COR-L47 (cell line): ENCODE data around the gene CASP1.
"Not testable (repeated sequence)": the region's sequence is repeated elsewhere in the genome, so short reads cannot be mapped to it uniquely, and the experiment has no call there.

ENCODE experiments used
- DNase-seq: peaks from one replicate; lab custom pipeline; 2025; lab: John Stamatoyannopoulos, UW

Gene CASP1

DNA sequence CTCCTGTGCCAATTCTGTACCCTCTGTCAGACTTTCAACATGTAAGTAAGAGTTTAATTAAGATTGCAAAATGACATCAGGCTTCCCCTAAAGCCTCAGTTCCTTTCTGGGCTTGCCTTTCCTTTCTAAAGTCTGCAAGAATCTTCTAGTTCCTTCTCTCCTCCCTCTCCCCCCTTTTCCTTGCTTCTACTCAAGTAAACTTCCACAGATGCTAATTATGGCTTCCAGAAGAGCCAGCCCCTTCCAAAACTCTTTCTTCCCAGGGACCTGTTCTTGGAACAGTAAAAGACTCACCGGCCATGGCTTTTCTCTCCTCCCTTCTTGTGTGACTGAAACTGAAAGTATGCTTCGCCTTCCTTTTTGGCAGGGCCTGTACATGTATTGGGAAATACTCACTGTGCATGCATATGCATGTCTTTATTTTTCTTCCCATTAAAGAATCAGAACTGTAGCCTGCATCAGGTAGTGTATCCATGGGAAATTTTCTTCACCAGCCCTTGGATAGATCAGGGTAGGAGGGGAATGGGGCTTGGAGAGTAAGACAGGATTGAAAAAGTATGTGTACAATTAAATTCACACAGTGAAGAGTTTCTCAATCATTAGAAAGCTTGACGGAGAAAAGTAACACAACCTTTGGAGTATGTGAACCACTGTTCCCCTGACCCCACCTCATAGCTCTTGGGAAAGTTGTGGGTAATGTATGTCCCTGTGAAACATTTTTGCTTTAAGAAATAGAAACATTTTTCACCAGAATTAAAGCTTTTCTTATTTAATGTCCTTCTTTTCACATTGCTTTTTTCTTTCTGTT is at the start of gene CASP1:
TSS of gene CASP1 (minus strand) at position 332 of the 808 bp plus-strand sequence. CDS start at position 301, 31 bp downstream.
- DNase-seq, result no peak

DNA sequence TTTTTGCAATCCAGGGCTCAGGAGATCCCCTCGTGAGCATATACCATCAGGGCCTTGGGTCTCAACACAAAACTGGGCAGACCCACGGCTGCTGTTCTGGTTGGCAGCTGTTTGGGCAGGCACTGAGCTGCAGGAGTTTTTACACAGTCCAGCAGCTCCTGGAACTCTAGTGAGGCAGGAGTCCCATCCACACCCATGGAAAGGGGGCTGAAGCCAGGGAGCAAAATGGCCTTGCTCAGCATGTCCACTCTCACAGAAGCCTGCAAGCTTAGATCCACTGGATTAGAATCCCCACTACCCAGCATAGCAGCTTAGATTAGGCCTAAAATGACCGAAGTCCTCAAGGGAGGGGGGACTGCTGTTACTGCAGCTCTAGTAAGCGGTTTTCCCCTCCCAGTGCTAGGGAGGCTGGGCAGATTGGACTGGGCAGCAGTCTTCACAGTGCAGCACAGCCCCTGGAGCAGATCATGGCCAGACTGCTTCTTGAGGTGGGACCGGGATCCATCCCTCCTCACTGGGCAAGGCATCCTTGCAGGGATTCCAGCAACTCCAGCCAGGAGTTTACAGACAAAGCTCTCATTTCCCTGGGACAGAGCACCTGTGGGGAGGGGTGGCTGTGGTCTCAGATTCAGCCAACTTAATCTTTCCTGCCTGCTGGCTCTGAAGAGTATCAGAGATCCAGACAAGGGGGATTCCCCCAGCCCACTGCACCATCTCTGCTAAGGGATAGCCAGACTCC is 46.6 kb upstream of the CASP1 start:
- DNase-seq, result no peak

DNA sequence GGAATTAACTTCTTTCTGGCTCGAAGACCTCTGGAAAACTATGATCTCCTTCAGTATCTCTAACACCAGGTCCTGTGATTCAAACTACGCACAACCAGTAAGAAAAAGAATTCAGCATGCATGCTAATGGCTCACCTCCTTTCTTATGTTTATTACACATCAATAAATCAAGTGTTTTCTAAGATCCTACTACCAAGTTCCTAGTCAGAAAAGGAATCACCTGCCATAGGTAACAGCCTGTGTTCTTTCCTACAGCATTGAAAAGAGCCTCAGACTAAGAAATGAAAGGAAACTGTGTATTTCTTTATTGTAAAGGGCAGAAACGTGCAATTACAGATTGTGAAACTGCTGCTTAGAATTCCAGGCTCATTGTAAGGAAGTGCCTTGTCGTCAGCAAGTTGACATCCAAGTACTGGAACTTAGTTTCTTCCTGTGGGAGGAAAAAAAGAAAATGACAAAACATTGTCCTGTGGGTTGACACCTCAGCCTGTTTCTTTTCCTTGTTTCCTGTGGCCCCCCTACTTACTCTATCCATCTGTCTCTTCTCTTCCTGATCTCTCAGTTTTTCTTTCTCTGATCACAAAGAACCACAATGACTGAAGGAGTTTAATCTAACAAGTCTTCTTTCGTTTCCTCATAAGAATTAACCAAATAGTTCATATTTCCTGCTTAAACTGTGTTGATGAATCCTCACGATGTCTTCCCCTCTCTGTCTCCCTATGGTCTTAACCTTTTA is 45.4 kb upstream of the CASP1 start:
- not testable (repeated sequence) for DNase-seq

DNA sequence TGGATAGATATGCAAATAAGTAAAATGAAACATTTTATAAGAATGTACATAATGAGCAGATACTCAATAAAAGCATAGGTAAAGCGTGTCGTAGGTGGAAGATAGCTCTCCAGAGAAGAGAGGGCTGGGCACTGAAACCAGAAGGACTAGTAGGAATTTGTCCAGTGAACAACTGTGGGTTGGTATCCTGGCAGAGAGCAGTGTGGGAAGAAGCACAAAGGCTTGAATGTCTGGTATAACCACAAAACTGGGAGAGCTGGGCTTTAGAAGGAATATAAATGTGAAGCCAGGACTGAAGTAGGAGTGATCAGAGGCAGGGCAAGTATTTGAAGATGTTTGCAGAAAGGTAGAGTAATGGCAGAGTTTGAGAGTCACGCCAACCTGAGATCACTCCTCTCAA is 43.3 kb upstream of the CASP1 start:
- DNase-seq, result no peak

DNA sequence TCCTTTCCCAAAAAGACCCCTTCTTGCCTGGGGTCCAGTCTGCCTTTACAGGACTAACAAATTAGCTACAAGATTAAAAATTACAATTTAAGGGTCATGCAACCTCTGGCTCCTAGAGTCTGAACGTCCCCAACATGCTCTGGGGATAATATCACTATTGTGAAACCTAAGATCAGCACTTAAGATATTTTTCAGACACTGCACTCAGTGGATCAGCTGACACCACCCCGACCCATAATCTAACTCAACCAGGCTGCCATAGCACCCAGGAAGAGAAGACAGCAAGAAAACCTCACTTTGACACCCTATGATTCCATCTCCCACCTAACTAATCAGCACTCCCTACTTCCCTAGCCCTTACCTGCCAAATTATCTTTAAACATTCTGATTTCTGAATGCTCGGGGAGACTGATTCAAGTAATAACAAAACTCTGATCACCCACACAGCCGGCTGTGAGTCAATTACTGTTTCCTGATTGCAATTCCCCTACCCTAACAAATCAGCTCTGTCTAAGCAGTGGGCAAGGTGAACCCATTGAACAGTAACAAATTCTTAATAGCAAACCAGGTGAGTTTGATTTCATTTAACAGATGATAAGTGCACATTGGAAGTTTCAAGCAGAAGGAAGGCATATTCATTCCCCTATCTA is 42.3 kb upstream of the CASP1 start:
- DNase-seq, result not testable (repeated sequence)

DNA sequence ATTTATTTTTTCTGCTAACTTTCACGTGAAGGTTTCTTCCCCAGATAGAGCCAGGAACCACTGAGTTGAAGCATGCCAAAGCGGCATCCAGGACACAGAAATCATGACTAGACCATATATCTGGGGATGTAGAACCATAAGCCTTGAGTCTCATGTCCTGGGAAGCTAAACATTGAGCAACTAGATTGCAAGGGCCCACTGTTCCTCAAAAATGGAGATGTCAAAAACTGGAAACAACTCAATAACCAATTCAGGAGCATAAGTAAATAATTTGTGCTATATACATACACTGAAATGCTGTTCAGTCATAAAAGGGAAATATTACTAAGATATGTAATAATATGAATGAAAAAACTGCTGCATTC is 39.2 kb upstream of the CASP1 start:
- DNase-seq, result no peak

DNA sequence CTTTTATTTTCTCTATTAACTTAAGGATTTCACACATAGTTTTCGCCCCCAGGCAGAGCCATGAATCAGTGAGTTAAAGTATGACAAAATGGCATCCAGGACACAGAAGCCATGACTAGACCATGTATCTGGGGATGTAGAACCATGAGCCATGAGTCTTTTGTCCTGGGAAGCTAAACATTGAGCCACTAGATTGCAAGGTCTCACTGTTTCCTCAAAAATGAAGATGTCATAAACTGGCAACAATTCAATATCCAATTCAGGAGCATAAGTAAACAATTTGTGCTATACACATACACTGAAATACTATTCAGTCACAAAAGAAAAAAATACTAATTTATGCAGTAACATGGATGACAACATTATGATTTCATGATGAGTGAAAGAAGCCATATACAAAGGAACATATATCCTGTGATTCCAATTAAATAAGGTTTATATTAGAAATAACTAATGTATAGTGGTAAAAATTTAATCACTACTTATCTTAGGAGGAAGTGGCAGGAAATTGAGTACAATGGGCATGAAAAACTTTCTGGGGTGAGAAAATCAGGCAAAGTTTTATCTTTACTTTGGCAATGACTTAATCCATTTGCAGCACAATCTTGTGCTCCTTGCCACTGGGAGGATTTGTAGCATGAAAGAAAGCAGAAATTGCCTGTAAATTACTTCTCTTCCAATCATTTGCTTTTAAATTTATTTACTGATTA is 38.7 kb upstream of the CASP1 start:
- no peak for DNase-seq

DNA sequence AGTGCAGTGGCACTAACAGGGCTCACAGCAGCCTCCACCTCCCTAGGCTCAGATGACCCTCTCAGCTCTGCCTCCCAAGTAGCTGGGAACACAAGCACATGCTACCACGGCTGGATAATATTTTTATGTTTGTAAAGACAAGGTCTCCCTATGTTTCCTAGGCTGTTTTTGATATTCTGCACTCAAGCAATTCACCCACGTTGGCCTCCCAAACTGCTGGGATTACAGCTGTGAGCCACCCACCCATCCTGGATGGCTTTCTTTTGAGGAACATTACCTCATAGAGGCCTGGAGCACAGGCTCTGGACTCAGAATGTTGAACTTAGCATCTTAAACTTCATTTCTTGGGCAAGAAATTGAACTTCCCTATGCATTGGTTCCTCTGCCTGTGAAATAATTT is 37.1 kb upstream of the CASP1 start:
- DNase-seq, result not testable (repeated sequence)

DNA sequence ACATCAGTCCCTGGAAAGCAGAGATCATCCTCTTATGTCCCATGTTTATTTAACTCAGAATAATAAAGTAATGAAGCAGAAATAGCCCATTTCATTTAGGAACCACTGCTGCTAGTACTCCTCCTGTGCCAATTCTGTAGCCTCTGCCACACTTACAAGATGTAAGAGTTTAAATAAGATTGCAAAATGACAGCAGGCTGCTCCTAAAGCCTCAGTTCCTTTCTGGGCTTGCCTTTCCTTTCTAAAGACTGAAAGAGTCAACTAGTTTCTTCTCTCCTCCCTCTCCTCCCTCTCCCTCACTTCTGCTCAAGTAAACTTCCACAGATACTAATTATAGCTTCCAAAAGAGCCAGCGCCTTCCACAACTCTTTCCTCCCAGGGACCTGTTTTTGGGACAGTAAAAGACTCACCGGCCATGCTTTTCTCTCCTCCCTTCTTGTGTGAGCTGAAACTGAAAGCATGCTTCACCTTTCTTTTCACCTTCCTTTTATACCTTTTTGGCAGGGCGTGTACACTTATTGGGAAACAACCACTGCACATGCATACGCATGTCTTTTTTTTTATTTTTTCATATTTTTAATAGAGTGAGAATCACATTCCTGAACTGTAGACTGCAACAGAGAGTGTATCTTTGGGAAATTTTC is 36.3 kb upstream of the CASP1 start:
- DNase-seq, result no peak

DNA sequence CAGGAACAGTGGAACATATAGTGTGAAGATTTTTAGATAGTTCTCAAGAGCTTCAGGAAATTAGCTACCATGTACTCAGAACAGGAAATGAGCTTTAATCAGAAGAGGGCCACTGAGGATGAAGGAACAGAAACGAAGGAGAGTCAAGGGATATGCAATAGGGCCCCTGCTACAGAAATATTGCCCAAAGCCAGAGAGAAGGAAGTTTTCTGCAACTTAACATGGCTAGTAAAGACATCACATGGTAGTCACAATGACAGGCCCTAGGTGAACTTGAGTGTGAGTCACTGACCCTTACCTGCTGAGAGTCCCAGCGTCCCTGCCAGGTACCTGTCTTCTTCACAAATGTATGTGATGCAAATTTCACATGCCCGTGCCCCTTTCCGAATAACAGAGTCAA is 35.4 kb upstream of the CASP1 start:
- no peak for DNase-seq

DNA sequence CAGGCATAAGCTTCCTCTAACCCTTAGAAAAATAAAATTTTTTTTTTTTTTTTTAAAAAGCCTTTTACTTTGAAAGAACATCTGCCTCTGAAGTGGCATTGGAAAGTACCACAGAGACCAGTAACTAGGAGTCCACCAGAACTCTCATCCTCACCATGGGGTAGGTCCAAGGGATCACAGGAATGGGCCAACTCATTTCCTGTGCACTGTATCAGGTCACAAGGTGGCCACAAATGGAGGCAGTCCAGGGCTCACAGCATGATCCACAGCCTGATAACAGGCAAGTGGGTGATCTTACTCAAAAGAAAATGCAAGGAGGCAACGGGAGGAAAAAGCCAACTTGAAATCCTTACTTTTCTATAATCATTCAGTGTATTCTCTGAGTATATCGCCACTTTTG is 34.8 kb upstream of the CASP1 start:
- not testable (repeated sequence) for DNase-seq

DNA sequence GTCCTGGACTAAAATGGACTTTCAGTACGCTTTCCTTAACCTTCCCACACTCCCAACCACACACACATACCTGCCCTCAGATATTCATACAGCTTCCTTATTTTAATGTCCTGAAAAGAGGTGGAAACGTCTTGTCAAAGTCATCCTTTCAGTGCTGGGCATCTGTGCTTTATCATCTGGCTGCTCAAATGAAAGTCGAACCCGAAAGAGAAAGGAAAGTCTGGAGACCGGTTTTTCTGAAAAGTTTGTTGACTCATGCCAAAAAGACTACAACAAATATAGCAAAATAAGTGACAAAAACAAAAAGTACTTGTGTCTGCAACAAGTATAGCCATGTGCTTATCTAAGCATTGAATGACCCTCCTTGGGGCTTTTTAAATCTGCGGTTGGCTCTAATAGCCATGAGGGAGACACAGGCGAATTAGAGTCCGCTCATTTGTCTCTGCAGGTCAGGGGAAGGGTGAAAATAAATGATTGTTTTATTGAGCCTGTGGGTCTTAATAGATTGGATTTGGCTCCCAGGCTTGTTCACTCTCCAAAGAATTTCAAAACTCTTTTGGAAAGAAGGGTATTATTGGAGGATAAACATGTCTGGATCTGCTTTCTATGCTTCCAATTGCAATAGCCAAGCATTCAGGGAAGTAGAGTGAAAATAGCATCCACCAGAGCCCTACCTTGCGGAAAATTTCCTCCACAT is 28.4 kb upstream of the CASP1 start:
- DNase-seq, result not testable (repeated sequence)

DNA sequence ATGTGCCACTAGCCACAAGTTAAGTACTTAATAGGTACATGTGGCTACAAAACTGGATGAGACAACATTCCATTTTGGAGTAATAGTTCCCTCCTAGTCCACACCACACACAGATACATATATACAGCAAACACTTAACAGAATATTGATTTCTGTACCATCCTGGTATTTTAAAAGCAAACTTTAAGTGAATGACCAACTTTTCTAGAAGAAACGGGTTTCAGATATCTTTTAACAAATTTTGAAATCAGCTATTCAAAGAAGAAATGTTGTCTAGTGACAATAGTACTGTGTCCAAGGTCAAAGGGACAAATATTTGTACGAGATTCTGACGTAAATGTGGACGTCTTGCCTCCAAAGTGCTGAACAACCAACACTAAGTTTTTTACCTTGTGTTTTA is 22.5 kb upstream of the CASP1 start:
- DNase-seq, result no peak

DNA sequence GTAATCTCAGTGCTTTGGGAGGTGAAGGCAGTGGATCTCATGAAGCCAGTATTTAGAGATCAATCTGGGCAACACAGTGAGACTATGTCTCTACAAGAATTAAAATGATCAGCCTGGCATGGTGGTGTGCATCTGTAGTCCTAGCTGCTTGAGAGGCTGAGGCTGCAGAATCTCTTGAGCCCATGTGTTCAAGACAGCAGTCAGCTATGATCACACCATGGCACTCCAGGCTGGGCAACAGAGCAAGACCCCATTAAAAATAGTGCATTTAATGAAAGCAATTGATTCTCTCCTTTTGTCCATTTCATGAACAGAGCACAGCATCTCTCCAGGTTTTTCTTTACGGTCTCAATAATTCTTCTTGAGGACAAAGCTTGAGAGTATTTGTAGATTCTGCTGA is 21.5 kb upstream of the CASP1 start:
- no peak for DNase-seq

DNA sequence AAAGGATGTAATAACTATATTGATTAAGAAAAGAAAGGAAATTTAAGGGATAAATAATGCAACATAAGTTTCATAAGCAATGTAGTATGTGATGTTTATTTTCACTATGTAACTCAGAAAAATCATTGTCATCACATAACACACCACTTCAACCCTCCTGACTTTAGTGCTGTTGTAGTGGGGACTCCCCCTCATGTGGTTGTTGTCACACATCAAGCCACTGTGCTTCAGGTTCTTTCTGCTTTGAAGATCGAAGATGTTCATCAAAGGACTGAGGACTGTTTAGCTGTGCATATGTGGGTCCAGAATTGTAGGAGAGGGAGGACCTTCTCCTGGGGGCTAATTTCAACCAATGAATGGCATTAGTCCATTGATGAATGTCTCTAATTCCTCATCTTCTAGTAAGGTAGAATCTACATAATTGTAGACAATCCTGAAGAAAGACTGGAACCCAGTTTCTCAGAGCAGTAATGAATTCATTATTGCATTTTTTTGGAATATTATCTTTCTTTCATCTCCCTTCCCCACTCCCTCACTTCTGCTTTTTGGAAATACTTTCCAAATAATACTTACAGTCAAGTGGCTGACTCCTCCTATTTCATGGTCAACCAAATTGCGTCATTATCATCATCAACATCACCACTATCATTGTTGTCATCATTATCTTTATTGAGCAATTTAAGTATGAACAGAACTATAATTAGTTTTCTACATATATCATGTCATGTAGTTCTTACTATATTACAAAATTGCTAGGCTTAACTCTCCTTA is 20.0 kb upstream of the CASP1 start:
- DNase-seq, result no peak

DNA sequence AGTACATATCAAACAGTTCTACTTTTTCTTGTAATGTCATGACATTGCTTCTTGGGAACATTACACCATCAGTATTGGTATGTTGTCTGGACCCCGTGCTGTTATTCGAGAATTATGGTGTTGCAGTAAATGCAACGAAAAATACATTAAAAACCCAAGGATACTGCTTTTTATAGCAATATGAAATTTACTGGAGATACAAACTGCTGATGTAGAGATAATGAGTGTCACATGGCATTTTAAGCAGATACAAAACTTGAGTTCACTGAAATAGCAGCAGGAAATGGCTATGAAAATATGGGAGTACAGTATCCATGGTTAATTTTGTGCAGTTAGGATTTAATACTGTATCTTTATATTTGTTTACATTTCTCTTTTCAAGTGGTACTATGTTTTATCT is 17.5 kb upstream of the CASP1 start:
- no peak for DNase-seq

DNA sequence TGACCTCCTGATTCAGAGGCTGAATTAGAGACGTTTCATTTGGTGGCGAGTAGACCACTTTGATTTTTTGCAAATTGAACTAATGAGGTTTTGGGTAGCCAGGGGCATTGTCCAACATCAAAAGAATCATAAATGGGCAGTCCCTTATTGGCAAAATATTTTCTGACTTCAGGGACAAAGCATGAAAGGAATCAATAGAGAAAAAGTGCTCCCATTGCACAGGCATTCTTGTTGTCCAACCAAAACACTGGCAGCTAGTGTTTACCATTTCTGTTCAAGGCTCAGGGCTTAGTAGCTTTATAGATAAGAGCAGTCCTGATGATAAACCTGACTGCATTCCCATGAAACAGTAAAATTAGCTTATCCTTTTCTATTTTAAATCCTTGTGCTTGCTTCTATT is 16.6 kb upstream of the CASP1 start:
- DNase-seq, result no peak

DNA sequence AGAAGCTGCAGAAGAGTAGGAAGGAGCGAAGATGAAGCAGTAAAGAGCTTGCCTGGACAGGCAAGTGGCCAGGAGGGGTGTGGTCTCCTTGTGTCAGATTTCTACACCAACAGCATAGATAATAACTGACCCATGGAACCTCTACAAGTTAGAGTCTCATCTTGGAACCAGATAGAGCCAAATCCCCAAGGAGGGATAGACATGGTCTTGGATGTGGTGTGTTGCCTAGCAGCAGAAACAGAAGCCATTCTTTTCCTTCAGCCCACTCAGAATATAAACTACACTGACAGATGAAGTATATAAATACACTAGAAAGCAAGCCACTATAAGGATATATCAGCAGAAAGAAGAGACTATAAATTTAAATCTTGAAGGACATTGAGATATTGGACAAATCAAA is 14.5 kb upstream of the CASP1 start:
- no peak for DNase-seq

DNA sequence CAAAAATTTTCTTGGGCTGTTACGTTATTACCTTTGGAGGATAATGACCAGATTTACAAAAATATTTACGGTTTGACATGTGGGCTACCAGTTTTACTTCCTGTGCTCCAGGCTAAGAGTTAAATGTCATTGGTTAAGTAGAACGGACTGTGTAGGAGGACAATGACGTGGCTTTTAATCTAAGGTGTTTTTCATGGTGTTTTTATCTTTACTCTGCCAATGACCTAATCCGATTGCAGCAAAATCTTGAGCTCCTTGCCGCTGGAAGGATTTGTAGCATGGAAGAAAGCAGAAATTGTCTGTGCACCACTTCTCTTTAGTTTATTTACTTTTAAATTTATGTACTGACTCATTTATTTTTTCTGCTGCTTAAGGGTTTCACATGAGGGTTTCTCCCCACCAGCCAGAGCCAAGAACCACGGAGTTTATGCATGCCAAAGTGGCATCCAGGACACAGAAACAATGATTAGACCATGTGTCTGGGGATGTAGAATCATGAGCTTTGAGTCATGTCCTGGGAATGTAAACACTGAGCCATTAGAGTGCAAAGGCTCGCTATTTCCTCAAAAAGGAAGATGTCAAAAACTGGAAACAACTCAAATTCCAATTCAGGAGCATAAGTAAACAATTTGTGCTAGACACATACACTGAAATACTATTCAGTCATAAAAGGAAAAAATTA is 12.1 kb upstream of the CASP1 start:
- DNase-seq, result no peak
